Testis (tissue), 3 donors: ENCODE results near the gene INF2. TPM values are rescaled to one million over a fixed set of nuclear protein-coding genes. Genes with fewer than 3 reads are reported as not detected.

Source experiments
- DNase-seq: peaks from one replicate; pipeline ENCODE4 v3.0.0-alpha.2; 2019
- H3K27ac ChIP-seq, 2 donors: fragments of 200-600 bp; sonication (generic); one replicate each; pipeline ENCODE4 v1.5.1; 2019
- H3K27me3 ChIP-seq: fragments of 200-600 bp; sonication (generic); one replicate; pipeline ENCODE4 v1.5.1; 2019
- H3K36me3 ChIP-seq: fragments of 200-600 bp; sonication (generic); one replicate; pipeline ENCODE4 v1.5.1; 2017; ENCODE audit warnings: low read depth; ENCODE audit errors: missing control alignments
- H3K4me1 ChIP-seq: fragments of 200-600 bp; sonication (generic); one replicate; pipeline ENCODE4 v1.5.1; 2019
- H3K4me3 ChIP-seq, 2 donors: fragments of 200-600 bp; sonication (generic); one replicate each; pipeline ENCODE4 v1.5.1; 2017 to 2019
- H3K9me3 ChIP-seq: fragments of 200-600 bp; sonication (generic); one replicate; pipeline ENCODE4 v1.5.1; 2017
- CTCF ChIP-seq, 3 experiments: fragments of 450-650 bp in 2 of 3; fragments of 200-600 bp in 1 of 3; sonication (generic) in 1 of 3; IDR thresholded peaks; one replicate each; pipeline ENCODE4 v1.5.1; 2016 to 2019; ENCODE audit warnings: antibody characterized with exemption in 3 of 3, mild to moderate bottlenecking in 2 of 3, moderate library complexity in 1 of 3
- POLR2A ChIP-seq: fragments of 450-650 bp; IDR thresholded peaks from one replicate; pipeline ENCODE4 v1.6.1; 2017; ENCODE audit warnings: antibody characterized with exemption, mild to moderate bottlenecking, moderate library complexity
- WGBS, 2 donors: methylation state at CpG; one replicate each; pipeline ENCODE4 v1.1.5; 2018; 5-methylcytosine and 5-hydroxymethylcytosine counted together
- intact Hi-C: fragments of 100-400 bp; cut with DNase I; formaldehyde crosslinking; loops from one replicate; pipeline ENCODE4 v1.15.1; 2023; ENCODE audit warnings: low total_unique reads
- polyA plus RNA-seq: library from polyadenylated mRNA; stranded (reverse); fragments of 350-450 nt; fragmentation: Illumina TruSeq; extraction: RNeasy Lipid Tissue Mini Kit (QIAGEN cat#74804); gene quantifications from one replicate; pipeline ENCODE4 v1.2.3, GENCODE V29; 2014; ENCODE audit warnings: low read depth, low replicate concordance; ENCODE audit not compliant: insufficient read depth
- total RNA-seq, 2 donors: library from RNA; depleted of rRNA; stranded (reverse); fragments of >200 nt; gene quantifications; one replicate each; pipeline ENCODE4 v1.2.3, GENCODE V29; 2016

The INF2 gene
- total and polyA plus RNA-seq, 3 donors from 2014 or later = 50.5 to 328 (median 244) TPM

- no peak for DNase-seq
- H3K27me3 ChIP-seq = no peaks in the 10 kb centered on the region
- intact Hi-C loops = no loop called here
- TF ChIP-seq CTCF (IDR thresholded peaks at IDR 0.05) = no peak
- TF ChIP-seq POLR2A = no peak
- WGBS, 2 donors = 92 to 93% methylated on average over 10 of the region's 10 CpGs
- H3K4me1 ChIP-seq = peaks cover 44% of the 10 kb centered on the region
- H3K4me3 ChIP-seq = no peak overlapping the region
- no peaks in the 10 kb centered on the region for H3K9me3 ChIP-seq
- H3K36me3 ChIP-seq = no peaks in the 10 kb centered on the region
- no peak overlapping the region for H3K27ac ChIP-seq
Measured at GRCh38 chr14:104684449-104684821, 5.0 kb upstream of the INF2 start.

DNA sequence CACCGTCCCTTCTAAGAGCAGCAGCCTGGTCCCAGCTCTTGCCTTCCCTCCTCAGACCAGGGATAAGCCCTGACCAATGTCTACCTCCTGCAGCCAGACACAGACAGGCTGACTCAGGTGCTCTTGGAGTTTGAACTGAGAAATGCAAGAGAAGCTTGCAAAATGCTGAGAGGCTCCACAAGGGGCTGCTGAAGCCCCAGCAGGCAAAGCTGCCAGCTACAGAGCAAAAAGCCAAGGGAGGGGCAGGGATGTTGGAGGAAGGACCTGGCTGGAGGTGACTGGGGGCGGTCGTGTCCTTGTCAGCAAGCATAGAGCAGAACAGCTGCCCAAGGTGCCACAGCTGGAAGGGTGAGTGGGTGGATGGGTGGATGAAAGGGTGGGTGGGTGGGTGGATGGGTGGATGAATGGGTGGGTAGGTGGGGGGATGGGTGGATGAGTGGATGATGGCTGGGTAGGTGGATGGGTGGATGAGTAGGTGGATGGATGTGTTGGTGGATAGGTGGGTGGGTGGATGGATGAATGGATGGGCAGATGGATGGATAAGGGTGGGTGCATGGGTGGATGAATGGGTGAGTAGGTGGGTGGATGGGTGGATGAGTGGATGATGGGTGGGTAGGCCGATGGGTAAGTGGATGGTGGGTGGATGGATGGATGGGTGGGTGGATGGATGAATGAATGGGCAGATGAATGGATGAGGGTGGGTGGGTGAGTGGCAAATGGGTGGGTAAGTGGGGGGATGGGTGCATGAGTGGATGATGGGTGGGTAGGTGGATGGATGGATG lies 4.0 kb upstream of the INF2 start:
- intact Hi-C loops = no loop called here

GRCh38 chr14:104685998-104686610 lies 3.3 kb upstream of the INF2 start:
- H3K36me3 ChIP-seq = no peaks in the 10 kb centered on the region
- no peak overlapping the region for H3K27ac ChIP-seq
- H3K27me3 ChIP-seq = no peaks in the 10 kb centered on the region
- no peaks in the 10 kb centered on the region for H3K9me3 ChIP-seq
- 97 to 100% methylated on average over 2 of the region's 2 CpGs for WGBS, 2 donors
- DNase-seq = no peak
- peaks cover 43% of the 10 kb centered on the region for H3K4me1 ChIP-seq
- no peak for TF ChIP-seq POLR2A
- TF ChIP-seq CTCF (IDR thresholded peaks at IDR 0.05) = no peak
- no peak overlapping the region for H3K4me3 ChIP-seq
- intact Hi-C loops = no loop called here

More for the DNA sequence above, 4.0 kb upstream of the INF2 start:
- no peaks in the 10 kb centered on the region for H3K9me3 ChIP-seq
- 70 to 95% methylated on average over 4 of the region's 4 CpGs for WGBS, 2 donors
- TF ChIP-seq POLR2A (no peak), CTCF (IDR thresholded peaks at IDR 0.05) (no peak)
- no peak overlapping the region for H3K27ac ChIP-seq
- H3K27me3 ChIP-seq = no peaks in the 10 kb centered on the region
- H3K36me3 ChIP-seq = no peaks in the 10 kb centered on the region
- DNase-seq = no peak
- H3K4me1 ChIP-seq = peaks cover 43% of the 10 kb centered on the region
- no peak overlapping the region for H3K4me3 ChIP-seq

GRCh38 chr14:104686624-104687517 lies 2.5 kb upstream of the INF2 start:
- Histone ChIP-seq H3K4me3 (no peak overlapping the region), H3K4me1 (peaks cover 36% of the 10 kb centered on the region), H3K27me3 (no peaks in the 10 kb centered on the region), H3K9me3 (no peaks in the 10 kb centered on the region), H3K36me3 (no peaks in the 10 kb centered on the region), H3K27ac (no peak overlapping the region)
- 78 to 82% methylated on average over 17 to 20 of the region's 20 CpGs for WGBS, 2 donors
- TF ChIP-seq CTCF (IDR thresholded peaks at IDR 0.05) (no peak), POLR2A (no peak)
- no peak for DNase-seq
- intact Hi-C loops = no loop called here
